ENCODE data around the gene ALDH3B2.
"Not testable (repeated sequence)": the region's sequence is repeated elsewhere in the genome, so short reads cannot be mapped to it uniquely, and the experiment has no call there.

GRCh38 chr11:67618901-67619659 is 55.3 kb downstream of the ALDH3B2 start:
- TF ChIP-seq CTCF (IDR thresholded peaks at IDR 0.05; ENCODE audit: insufficient read depth, low read length); POLR2AphosphoS5 (IDR thresholded peaks at IDR 0.05; ENCODE audit: low read depth); REST (IDR thresholded peaks at IDR 0.05; ENCODE audit: insufficient replicate concordance, low read depth); GABPA (IDR thresholded peaks at IDR 0.05; ENCODE audit: low read depth); SPI1 (IDR thresholded peaks at IDR 0.05; ENCODE audit: borderline replicate concordance, low read depth): not testable (repeated sequence)
